HTERT RPE-1 (cell line): Measurements from ENCODE around the gene KRTAP2-3.
"Not testable (repeated sequence)": the region's sequence is repeated elsewhere in the genome, so short reads cannot be mapped to it uniquely, and the experiment has no call there.

Source experiments
- in situ Hi-C: fragments of 300-500 bp; cut with MboI; formaldehyde crosslinking; loops from 4 replicates; pipeline ENCODE4 v1.14.3; 2020; ENCODE audit warnings: low sequenced_read_pairs

KRTAP2-3 gene, protein sequence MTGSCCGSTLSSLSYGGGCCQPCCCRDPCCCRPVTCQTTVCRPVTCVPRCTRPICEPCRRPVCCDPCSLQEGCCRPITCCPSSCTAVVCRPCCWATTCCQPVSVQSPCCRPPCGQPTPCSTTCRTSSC

DNA sequence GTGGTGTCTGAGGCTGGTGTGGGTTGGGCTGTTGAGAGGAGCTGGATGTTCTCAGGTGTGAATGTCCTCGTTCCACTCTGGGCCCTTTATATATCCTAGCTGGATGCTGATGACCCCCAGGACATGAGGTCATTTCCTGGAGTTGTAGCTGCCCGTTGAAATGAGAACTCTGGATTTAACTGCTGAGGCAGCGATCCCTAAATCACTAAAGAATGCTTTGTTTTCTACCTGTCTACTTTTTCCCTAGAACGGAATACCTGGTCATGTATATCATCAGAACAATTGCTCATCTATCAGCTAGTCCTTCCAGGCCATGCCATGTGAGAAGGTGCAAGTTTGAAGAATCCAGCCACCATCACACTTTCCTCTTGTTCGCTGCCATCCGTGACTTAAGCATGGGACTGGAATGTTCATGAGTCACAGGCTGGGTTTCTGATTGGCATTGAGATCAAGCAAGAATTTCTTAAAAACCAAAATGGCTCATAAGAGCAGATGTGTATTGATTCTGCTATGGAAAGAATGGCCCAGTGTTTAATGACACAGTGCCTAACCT lies at the start of gene KRTAP2-3:
Gene KRTAP2-3 (minus strand): TSS at position 63 of the 553 bp plus-strand sequence. CDS start 64 bp downstream, outside the sequence.
- in situ Hi-C loops: no loop called here

DNA sequence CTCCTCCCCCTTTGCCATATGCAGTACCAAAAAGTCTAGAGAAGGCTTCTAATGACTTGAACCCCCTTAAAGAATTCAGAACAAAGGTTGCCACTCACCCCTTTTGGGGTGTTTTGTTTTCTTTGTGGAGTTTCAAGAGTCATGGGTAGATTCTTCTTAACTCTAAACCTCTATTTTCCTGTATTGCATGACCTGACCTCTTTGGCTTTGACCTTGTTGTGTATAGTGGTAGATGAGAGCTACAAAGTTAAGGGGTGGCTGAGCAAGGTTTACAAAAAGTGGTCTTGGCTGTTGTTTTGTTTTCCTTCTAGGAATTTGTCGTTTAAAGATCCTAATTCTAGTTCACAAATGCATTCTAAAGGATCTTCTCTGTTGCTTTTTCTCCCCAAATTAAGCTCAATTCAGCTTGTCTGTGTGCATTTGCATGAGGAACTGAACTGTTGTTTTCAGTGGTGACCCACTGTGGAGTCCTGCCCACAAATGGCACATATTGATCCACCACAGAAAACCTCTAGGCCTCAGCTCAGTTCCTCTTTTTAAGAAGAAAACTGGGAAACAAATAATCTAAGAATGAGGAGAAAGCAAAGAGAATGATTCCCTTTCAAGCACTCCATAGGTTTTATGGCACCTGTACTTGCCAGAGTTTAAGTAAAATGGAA lies 48.9 kb upstream of the KRTAP2-3 start:
- in situ Hi-C loops: not testable (repeated sequence)

DNA sequence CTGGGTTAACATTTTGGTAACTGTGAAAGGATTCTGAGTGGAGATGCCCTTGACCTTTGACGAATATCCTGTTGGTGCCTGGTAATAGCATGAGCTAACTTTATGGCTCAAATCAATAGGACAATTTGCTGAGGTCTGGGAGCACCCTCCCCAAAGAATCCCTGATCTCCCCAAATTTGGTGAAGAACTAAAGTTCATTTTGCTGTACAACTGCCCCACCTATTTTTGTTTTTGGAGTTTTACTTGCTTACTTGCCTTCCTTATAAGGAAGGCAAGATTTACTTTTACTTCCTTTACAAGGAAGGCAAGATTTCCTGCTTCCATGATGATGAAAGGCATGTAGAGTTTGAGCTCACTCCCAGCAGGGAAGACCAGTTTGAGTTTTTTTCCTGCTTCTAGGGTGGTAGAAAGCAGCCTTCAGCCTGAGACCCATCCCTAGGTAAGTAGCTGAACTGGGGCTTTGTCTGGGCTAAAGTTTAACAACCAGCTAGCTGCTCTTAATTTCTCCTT lies 48.1 kb upstream of the KRTAP2-3 start:
- in situ Hi-C loops: no loop called here

DNA sequence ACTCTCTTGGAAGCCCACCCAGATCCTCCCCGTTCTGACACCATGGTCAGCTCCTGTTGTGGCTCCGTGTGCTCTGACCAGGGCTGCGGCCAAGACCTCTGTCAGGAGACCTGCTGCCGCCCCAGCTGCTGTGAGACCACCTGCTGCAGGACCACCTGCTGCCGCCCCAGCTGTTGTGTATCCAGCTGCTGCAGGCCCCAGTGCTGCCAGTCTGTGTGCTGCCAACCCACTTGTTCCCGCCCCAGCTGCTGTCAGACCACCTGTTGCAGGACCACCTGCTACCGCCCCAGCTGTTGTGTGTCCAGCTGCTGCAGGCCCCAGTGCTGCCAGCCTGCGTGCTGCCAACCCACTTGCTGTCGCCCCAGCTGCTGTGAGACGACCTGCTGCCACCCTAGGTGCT lies 45.4 kb upstream of the KRTAP2-3 start, which contains the start of gene KRTAP4-9:
Gene KRTAP4-9 (plus strand): TSS at position 43 of the 400 bp plus-strand sequence. CDS start 0 bp downstream, at position 43.
- in situ Hi-C loops: not testable (repeated sequence)

DNA sequence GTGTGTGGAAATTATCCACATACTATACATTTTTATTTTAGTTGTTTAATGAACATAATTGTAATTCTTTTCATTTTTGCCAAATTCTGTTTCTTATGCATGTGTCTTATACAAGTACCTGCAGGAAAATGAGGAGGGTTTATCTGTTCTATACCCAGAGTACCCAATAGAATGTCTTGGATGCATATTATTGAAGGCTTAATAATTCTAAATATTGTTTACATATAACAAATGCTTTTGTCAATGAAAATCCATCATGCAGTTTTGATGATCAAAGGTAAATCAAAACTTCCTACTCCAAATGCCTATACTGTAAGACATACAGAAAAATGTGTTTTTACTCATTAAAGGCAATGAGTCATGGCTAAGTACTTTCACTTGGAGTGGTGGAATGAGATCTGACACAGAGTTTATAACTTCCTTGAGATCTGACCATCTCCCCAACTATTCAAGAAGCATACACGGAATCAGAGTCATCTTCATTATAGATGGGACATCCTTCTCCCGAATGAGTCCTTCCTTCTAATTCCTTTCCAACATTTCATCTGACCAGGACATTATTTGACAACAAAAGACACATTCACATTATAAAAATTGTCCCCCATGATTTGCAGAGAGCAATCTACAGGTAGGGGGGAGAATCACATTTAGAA lies 44.6 kb upstream of the KRTAP2-3 start:
- in situ Hi-C loops: not testable (repeated sequence)

DNA sequence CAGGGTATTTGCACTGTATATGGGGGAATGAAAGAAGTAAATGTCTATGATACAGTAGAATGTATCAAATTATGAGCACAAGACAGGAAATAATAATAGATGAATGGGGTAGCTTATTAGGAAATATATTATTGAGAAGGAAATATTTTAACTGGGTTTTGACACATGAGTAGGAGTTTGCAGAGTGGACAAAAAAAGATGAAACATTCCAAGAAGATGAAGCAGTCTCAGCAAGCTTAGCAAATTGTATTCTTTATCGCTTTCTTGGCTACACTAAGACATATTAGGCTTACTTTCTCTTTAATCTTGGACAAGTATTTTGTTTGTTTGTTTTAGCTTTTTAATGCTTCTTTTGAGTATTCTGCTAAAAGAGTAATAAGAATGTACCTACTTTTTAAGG lies 44.0 kb upstream of the KRTAP2-3 start:
- in situ Hi-C loops: no loop called here

DNA sequence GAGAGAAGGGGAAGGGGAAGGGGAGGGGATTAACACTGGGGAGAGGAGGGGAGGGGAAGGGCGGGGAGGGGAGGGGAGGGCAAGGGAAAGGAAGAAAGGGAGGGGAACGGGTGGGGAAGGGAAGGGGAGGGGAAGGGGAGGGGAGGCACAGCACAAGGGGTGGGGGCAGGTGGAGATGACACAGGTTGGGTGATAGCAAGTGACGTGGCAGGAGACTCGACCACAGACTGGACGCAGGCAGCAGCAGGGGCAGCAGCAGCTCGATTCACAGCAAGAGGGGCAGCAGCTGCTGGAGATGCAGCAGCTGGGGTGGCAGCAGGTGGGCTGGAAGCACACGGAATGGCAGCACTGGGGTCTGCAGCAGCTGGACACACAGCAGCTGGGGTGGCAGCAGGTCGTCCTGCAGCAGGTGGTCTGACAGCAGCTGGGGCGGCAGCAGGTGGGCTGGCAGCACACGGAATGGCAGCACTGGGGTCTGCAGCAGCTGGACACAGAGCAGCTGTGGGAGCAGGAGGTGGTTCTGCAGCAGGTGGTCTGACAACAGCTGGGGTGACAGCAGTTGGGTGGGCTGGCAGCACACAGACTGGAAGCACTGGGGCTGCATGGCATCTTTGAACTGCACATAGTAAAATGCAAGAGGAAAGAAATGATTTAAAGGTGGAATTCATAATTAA lies 41.8 kb upstream of the KRTAP2-3 start, which contains the start of gene KRTAP4-16:
Gene KRTAP4-16 (minus strand): TSS at position 624 of the 674 bp plus-strand sequence. CDS start 0 bp downstream, at position 624.
- in situ Hi-C loops: no loop called here

DNA sequence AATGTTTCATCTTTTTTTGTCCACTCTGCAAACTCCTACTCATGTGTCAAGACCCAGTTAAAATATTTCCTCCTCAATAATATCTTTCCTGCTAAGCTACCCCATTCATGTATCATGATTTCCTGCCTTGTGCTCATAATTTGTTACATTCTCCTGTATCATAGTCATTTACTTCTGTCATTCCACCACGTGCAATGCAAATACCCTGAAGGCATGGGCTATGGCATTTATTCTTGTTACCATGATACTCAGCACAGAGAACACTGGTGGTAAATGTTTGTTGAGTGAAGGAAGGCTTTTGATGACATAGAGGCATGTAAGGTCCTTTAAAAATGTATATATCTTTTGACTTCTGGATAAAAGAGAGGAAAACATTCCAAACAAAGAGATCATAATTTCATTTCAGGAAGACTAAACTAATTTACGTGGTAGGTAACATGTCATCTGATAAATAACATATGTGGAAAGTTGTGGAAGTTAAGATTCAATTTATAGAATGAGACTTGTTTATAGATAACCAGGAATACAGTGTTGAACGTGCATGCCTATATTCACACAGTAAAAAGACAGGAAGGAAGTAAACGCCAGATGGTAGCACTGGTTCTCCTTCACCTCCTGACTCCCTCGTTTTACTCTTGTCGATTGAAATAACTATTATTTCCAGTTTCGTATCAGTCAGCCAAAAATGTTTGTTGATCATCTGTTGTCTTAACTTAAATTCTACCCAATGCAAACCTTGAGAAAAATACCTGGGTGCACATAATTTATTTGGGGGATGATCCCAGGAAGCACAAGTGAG lies 40.0 kb upstream of the KRTAP2-3 start:
- in situ Hi-C loops: not testable (repeated sequence)

DNA sequence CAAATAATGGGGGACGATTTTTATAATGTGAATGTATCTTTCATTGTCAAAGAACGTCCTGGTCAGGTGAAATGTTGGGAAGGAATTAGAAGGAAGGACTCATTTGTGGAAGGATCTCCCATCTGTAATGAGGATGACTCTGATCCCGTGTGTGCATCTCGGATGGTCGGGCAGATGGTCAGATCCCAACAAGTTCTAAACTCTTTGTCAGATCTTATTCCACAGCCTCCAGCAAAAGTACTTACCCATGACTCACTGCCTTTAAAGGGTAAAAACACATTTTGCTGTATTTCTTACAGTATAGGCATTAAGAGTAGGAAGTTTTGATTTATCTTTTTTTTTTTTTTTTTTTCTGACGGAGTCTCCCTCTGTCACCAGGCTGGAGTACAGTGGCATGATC lies 38.6 kb upstream of the KRTAP2-3 start:
- in situ Hi-C loops: no loop called here

DNA sequence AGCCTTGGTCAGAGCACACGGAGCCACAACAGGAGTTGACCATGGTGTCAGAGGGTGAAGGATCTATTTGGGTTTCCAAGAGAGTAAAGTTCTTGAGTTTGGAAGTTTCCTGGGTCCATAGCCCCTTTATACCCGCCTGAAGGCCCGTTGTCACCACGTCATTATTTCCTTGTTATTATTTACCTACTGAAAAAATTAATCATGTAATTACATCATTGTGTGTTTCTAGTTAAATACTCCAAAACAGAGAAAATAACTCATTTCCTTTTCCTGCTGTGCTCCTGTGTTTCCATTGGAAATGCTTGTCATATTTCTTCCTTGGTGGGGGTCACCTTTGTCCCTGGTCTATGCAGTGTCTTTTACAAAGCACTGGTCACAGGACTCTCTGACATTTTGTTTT lies 38.1 kb upstream of the KRTAP2-3 start, which contains the start of gene KRTAP4-8:
Gene KRTAP4-8 (minus strand): TSS at position 101 of the 400 bp plus-strand sequence. CDS start 58 bp downstream, at position 43.
- in situ Hi-C loops: no loop called here

DNA sequence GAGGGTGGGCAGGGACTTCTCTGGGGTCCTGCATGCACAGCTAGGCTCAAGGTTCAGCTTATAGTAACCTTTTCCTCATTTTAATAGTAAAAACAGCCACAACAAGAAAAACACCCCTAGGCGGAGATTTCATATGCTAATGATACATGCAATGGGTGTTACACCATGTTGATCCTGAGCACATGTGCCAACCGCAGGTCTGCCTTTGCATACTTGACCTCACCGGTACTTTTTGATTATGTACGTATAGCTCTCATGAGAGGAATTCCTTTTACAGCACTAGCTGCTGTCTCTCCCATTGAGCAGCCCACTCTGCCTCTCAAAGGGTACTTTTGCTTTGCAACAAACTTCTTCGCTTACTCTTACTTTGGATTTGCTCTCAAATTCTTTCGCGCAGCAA lies 36.1 kb upstream of the KRTAP2-3 start:
- in situ Hi-C loops: no loop called here

DNA sequence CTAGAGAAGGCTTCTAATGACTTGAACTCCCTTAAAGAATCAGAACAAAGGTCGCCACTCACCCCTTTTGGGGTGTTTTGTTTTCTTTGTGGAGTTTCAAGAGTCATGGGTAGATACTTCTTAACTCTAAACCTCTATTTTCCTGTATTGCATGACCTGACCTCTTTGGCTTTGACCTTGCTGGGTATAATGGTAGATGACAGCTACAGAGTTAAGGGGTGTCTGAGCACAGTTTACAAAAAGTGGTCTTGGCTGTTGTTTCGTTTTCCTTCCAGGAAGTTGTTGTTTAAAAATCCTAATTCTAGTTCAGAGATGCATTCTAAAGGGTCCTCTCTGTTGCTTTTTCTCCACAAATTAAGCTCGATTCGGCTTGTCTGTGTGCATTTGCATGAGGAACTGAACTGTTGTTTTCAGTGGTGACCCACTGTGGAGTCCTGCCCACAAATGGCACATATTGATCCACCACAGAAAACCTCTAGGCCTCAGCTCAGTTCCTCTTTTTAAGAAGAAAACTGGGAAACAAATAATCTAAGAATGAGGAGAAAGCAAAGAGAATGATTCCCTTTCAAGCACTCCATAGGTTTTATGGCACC lies 28.9 kb upstream of the KRTAP2-3 start:
- in situ Hi-C loops: not testable (repeated sequence)

DNA sequence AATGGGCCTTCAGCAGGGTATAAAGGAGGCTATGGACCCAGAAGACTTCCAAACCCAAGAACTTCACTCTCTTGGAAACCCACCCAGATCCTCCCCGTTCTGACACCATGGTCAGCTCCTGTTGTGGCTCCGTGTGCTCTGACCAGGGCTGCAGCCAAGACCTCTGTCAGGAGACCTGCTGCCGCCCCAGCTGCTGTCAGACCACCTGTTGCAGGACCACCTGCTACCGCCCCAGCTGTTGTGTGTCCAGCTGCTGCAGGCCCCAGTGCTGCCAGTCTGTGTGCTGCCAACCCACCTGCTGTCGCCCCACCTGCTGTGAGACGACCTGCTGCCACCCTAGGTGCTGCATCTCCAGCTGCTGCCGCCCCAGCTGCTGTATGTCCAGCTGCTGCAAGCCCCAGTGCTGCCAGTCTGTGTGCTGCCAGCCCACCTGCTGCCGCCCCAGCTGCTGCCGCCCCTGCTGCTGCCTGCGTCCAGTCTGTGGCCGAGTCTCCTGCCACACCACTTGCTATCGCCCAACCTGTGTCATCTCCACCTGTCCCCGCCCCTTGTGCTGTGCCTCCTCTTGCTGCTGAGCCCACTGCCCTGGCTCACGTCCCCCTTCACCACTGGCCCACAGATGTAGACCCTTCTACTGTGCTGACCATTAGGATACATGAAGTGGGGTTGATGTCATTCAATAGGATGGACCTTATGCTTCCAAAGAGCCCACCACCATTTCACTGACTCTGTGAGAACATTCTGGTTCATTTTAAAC lies 24.4 kb upstream of the KRTAP2-3 start, which contains the start of gene KRTAP4-7:
Gene KRTAP4-7 (plus strand): TSS at position 51 of the 757 bp plus-strand sequence. CDS start 57 bp downstream, at position 108.
- in situ Hi-C loops: not testable (repeated sequence)

DNA sequence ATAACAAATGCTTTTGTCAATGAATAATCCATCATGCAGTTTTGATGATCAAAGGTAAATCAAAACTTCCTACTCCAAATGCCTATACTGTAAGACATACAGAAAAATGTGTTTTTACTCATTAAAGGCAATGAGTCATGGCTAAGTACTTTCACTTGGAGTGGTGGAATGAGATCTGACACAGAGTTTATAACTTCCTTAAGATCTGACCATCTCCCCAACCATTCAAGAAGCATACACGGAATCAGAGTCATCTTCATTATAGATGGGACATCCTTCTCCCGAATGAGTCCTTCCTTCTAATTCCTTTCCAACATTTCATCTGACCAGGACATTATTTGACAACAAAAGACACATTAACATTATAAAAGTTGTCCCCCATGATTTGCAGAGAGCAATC lies 23.5 kb upstream of the KRTAP2-3 start:
- in situ Hi-C loops: not testable (repeated sequence)

DNA sequence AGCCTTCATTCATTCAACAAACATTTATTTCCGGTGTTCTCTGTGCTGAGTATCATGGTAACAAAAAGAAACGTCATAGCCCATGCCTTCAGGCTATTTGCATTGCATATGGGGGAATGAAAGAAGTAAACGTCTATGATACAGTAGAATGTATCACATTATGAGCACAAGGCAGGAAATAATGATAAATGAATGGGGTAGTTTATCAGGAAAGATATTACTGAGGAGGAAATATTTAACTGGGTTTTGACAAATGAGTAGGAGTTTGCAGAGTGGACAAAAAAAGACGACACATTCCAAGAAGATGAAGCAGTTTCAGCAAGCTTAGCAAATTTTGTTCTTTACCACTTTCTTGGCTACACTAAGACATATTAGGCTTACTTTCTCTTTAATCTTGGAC lies 22.7 kb upstream of the KRTAP2-3 start:
- in situ Hi-C loops: no loop called here

DNA sequence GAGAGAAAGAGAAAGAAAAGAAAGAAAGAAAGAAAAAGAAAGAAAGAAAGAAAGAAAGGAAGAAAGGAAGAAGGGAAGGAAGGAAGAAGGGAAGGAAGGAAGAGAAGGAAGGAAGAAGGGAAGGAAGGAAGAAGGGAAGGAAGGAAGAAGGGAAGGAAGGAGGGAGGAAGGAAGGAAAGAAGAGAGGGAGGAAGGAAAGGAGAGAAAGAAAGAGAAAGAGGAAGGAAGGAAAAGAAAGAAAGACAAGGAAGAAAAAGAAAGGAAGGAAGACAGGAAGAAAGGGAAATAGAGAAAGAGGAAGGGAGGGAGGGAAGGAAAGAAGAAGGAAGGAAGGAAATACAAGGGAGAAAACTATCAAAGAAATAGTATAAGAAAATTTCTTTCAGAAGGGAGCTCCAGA lies 16.9 kb upstream of the KRTAP2-3 start:
- in situ Hi-C loops: no loop called here

DNA sequence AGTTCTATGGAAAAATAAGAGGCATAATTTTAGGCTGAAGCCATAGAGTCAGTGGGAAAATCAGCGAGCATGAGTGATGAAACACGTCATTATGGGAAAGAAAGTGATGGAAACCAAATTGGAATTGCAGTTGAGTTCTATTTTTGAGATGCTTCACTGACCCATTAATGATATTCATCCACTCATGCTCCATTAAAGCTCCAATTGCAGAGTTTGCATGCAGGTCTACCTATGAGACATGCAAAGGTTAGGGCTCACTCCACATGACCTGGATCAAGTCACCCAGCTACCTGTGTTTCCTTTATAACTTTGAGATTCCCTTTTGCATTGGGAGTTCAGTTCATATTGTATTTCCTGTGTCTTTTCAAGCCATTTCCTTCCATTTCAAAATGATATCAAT lies 13.8 kb upstream of the KRTAP2-3 start:
- in situ Hi-C loops: no loop called here

DNA sequence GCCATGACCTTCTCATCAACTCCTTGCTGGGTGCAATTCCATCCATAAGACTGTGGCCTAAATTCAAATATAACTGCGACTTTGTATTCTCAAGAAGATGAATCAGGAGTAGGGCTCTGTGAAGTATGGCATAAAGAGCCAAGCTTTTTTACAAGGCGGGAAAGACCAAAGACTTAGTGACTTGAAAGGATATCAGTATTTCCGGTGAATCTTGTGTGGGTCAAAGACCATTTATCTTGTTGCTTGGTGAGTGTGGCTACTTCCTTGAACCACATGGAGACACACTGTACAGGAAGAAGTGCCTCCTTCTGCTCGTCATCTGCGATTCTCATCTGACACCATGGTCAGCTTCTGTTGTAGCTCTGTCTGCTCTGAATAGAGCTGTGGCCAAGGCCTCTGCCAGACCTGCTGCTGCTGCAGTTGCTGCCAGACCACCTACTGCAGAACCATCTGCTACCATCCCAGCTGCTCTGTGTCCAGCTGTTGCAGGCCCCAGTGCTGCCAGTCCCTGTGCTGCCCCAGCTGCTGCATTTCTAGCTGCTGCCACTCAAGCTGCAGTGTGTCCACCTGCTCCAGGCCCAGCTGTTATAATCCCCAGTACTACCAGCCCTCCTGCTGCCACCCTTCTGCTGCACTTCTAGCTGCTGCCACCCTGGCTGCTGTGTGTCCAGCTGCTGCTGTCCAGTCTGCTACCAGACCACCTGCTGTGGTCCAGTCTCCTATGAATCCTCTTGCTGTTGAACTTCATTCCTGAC lies 11.9 kb upstream of the KRTAP2-3 start:
- in situ Hi-C loops: no loop called here
